Measurements from ENCODE around the gene BCAM.

- TF ChIP-seq EZH2 (IDR thresholded peaks at IDR 0.05; ENCODE audit: insufficient read depth, poor library complexity, severe bottlenecking) (no peak), EZH2phosphoT487 (IDR thresholded peaks at IDR 0.05; ENCODE audit: insufficient read depth, low read depth) (no peak)
These were observed 9.6 kb downstream of the BCAM start for GRCh38 chr19:44818466-44819031.
